Measurements from ENCODE around the gene PCYT2. TPM values are rescaled to one million over a fixed set of nuclear protein-coding genes. Genes with fewer than 3 reads are reported as not detected.

The PCYT2 gene
- total RNA-seq, 1 experiment from 2014 or later: 51.5 TPM

- no peaks in the 10 kb centered on the region for H3K9me3 ChIP-seq (ENCODE audit: control insufficient read depth in 1 of 2, insufficient read depth in 1 of 2, low read depth in 1 of 2, low read length in 2 of 2)
- POLR2A ChIA-PET: interaction anchor here (0.8 kb wide), 1 partner anchor 130 kb away, joined by 3 read pairs; no protein-coding TSS in a partner anchor
- TF ChIP-seq TCF7L2 (IDR thresholded peaks at IDR 0.05; ENCODE audit: borderline replicate concordance, extremely low read depth, insufficient read depth, insufficient read length): no peak
- no peak for TF ChIP-seq MAX (IDR thresholded peaks at IDR 0.05)
- peak; percentile 57; the same call in 1 of the 2 replicates for TF ChIP-seq POLR2AphosphoS5 (IDR thresholded peaks at IDR 0.05; ENCODE audit: low read depth, low read length)
- no peak overlapping the region for H3K4me3 ChIP-seq (replicated peaks in 1 of 2; ENCODE audit: low read depth in 1 of 2, low read length in 2 of 2)
- H4K20me1 ChIP-seq (ENCODE audit: insufficient read depth): peaks cover 7% of the 10 kb centered on the region; the same call in 1 of the 2 replicates
- no peak overlapping the region for H2AFZ ChIP-seq (ENCODE audit: low read depth, low read length, poor library complexity, severe bottlenecking)
- H3K4me1 ChIP-seq (ENCODE audit: control insufficient read depth in 1 of 2, insufficient read depth in 2 of 2, low read length in 2 of 2): peaks cover 45 to 80% of the 10 kb centered on the region in 2 experiments
- H3K79me2 ChIP-seq (ENCODE audit: insufficient read depth, low read length): peaks cover 72% of the 10 kb centered on the region
- BruUV-seq (replicated peaks): no TSS peak
- DNase-seq (ENCODE audit: low read depth, low spot score) (no peak), ATAC-seq (no peak)
- H3K27ac ChIP-seq (ENCODE audit: low read depth, low read length): peak overlapping the region; percentile 99
- intact Hi-C loops (cut with micrococcal nuclease): no loop called here
- no peaks in the 10 kb centered on the region for H3K27me3 ChIP-seq (ENCODE audit: insufficient read depth, low read length)
- peaks cover 11 to 35% of the 10 kb centered on the region in 2 experiments; a peak in 3 of 4 replicates for H3K36me3 ChIP-seq (ENCODE audit: control insufficient read depth in 1 of 2, insufficient read depth in 2 of 2, low read length in 2 of 2)
- RAD21 ChIA-PET (ENCODE audit: low non-redundant PET in 1 of 2, low total read pairs in 2 of 2, uncharacterized antibody in 2 of 2, unreplicated experiment in 2 of 2): no interaction called here
- no peak overlapping the region for H3K4me2 ChIP-seq (ENCODE audit: low read length)
- no peaks in the 10 kb centered on the region for H3K9me2 ChIP-seq (ENCODE audit: insufficient read depth)
- CTCF ChIA-PET: no interaction called here
- peak overlapping the region; percentile 3; the same call in 1 of the 2 replicates for H3K9ac ChIP-seq (ENCODE audit: low read length)
Measured at GRCh38 chr17:81865733-81866439, 45.3 kb downstream of the PCYT2 start.

- Histone ChIP-seq H3K9me2 (ENCODE audit: insufficient read depth) (no peaks in the 10 kb centered on the region), H3K27ac (ENCODE audit: low read depth, low read length) (peak overlapping the region; percentile 99; the same call in 1 of the 2 replicates), H2AFZ (ENCODE audit: low read depth, low read length, poor library complexity, severe bottlenecking) (no peak overlapping the region), H3K4me2 (ENCODE audit: low read length) (no peak overlapping the region), H3K27me3 (ENCODE audit: insufficient read depth, low read length) (no peaks in the 10 kb centered on the region), H3K9me3 (ENCODE audit: control insufficient read depth in 1 of 2, insufficient read depth in 1 of 2, low read depth in 1 of 2, low read length in 2 of 2) (no peaks in the 10 kb centered on the region), H3K36me3 (ENCODE audit: control insufficient read depth in 1 of 2, insufficient read depth in 2 of 2, low read length in 2 of 2) (peaks cover 11 to 35% of the 10 kb centered on the region in 2 experiments; a peak in 3 of 4 replicates), H3K79me2 (ENCODE audit: insufficient read depth, low read length) (peaks cover 67% of the 10 kb centered on the region), H4K20me1 (ENCODE audit: insufficient read depth) (peaks cover 7% of the 10 kb centered on the region; the same call in 1 of the 2 replicates), H3K9ac (ENCODE audit: low read length) (peak overlapping the region; percentile 3; the same call in 1 of the 2 replicates), H3K4me3 (replicated peaks in 1 of 2; ENCODE audit: low read depth in 1 of 2, low read length in 2 of 2) (no peak overlapping the region), H3K4me1 (ENCODE audit: control insufficient read depth in 1 of 2, insufficient read depth in 2 of 2, low read length in 2 of 2) (peaks cover 45 to 80% of the 10 kb centered on the region in 2 experiments)
- BruUV-seq (replicated peaks): no TSS peak
- intact Hi-C loops (cut with micrococcal nuclease): no loop called here
- POLR2A ChIA-PET: no interaction called here
- DNase-seq (ENCODE audit: low read depth, low spot score) (no peak), ATAC-seq (no peak)
- CTCF ChIA-PET: no interaction called here
- RAD21 ChIA-PET (ENCODE audit: low non-redundant PET in 1 of 2, low total read pairs in 2 of 2, uncharacterized antibody in 2 of 2, unreplicated experiment in 2 of 2): no interaction called here
- TF ChIP-seq ZNF274 (IDR thresholded peaks at IDR 0.05; ENCODE audit: low read depth, low read length) (no peak), ELF1 (IDR thresholded peaks at IDR 0.05; ENCODE audit: borderline replicate concordance, low read depth) (no peak), CBX3 (IDR thresholded peaks at IDR 0.05; ENCODE audit: low read depth) (no peak), SIN3A (IDR thresholded peaks at IDR 0.05; ENCODE audit: low read depth) (no peak), REST (IDR thresholded peaks at IDR 0.05; ENCODE audit: low read depth) (no peak), CEBPB (IDR thresholded peaks at IDR 0.05; ENCODE audit: low read depth) (no peak), YY1 (IDR thresholded peaks at IDR 0.05; ENCODE audit: extremely low read depth, insufficient replicate concordance, low read depth, low read length) (no peak), ZBTB33 (IDR thresholded peaks at IDR 0.05; ENCODE audit: extremely low read depth, insufficient replicate concordance, low read length) (no peak), MAX (IDR thresholded peaks at IDR 0.05) (no peak), TCF7L2 (IDR thresholded peaks at IDR 0.05; ENCODE audit: borderline replicate concordance, extremely low read depth, insufficient read depth, insufficient read length) (no peak), POLR2A (IDR thresholded peaks at IDR 0.05; ENCODE audit: borderline replicate concordance, extremely low read depth, insufficient read depth, insufficient read length) (no peak)
Measured at GRCh38 chr17:81865358-81865732, 45.9 kb downstream of the PCYT2 start.
